Fibroblast of skin of right quadriceps (primary cell): ENCODE data around the gene ABHD5.
"Not testable (repeated sequence)": the region's sequence is repeated elsewhere in the genome, so short reads cannot be mapped to it uniquely, and the experiment has no call there.

Experiments
- DNase-seq: peaks from one replicate; pipeline ENCODE4 v3.0.0-alpha.2; 2013

ABHD5 gene

GRCh38 chr3:43690400-43691119 is at the start of gene ABHD5:
TSS of gene ABHD5 (plus strand) at chr3:43690938. CDS start at chr3:43690993, 55 bp downstream.
- DNase-seq, result peak; percentile 94

DNA sequence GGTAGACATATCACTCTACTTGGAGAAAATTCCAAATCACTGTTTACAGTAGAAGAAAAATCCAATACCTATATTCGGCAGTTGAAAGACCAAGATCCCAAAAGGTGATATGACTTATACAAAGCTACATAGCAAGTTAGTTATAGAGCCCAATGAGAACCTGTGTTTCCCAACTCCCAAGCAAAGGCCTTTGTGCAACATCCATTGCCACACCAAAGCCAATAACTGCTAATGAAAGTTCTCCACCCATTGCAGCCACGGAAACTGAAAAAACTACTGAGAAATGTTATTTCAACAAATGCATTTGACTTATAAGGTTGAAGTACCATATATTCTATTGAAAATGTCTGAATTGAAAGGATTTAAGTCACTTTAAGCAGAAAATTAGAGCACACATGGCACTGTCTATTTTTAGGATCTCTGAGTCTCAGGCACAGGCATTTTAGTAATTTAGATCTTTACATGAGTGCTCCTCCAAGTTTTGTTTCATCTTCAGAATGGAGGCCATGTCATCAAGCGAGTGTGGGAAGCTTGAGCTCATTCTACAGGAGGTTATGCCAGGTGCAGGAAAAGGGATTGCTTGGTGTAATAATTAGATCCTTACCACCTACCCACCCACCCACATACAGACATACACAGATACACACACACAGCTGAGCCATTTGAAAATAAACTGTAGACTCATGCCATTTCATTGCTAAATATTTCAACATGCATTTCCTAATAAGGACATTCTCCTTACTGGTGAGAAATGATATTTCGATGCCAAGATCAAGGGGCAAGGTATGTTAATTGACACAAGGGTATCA is 49.2 kb upstream of the ABHD5 start:
- peak; percentile 38 for DNase-seq

DNA sequence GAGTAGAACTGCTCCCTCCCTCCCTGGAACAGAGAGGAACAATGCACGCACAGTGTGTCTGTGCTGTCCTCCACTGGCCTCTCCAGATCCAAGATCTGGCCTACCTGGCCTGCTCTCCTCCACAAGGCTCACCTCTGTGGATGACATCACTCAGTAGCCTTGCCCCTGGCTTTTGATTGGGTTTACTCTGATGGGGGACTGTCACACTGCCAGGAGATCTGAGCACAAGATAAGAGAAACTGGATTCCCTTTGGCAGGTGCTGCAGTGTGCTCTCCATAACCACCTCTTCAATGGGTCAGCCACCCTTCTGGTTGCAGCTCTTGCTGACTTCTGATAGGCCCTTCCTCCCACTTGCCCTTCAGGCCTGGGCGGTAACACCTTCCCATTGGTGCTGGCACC is 46.3 kb upstream of the ABHD5 start:
- DNase-seq, result no peak

DNA sequence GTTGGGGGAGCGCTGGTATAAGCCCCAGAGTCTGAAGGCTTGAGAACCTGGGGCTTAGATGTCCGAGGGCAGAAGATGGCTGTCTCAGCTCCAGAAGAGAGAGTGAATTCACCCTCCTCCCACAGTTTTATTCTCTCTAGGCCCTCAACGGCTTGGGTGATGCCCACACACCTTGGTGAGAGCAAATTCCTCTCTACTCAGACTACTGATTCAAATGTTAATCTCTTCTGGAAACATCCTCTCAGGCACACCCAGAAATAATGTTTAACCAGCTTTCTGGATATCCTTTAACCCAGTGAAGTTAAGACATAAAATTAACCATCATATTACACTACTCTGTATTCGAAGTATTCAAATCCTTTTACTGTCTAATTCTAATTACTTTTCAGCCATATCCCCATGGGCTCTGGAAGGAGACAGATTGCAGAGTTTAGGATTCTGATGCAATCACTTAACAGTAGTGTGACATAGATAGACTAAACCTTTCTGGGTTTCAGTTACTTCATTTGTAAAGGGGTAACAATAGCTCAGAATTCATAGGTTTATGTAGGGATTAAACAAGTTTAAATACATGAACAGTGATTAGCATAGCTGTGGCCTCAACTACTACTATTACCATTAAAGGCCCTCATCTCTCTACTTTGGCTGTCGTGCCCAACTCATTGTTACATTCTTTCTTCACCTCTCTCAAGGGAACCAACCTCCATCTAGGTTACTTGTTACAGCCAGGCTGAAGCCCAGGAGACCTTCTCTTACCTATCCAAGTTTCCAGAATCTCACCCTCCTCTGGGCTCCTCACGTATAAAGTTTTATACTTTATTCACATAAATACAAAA is 43.2 kb upstream of the ABHD5 start:
- DNase-seq, result no peak

GRCh38 chr3:43648957-43649356 is 41.8 kb upstream of the ABHD5 start:
- DNase-seq, result no peak

- no peak for DNase-seq
Observed at GRCh38 chr3:43649365-43649968, 41.3 kb upstream of the ABHD5 start.

DNA sequence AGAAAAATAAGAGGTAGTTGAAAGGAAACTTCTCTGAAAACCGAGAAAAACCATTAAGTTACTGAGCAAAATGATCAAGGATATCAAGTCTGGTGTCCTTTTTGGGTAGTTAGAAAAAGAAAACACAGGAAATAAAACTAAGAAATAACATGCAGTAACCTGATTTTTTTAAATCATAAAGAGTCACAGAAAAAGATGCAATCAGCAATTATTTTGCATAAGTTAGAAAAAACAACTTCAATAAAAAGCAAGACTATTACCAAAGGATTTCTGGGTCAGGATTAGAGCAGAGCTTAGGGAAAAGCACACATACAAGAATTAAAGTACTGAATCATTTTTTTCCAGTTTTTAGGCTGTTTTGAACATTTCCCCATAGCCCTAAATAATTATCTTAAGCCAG is 40.4 kb upstream of the ABHD5 start:
- DNase-seq, result no peak

- DNase-seq, result not testable (repeated sequence)
Observed at GRCh38 chr3:43656390-43656789, 34.3 kb upstream of the ABHD5 start.

GRCh38 chr3:43659250-43659880 is 31.4 kb upstream of the ABHD5 start:
- no peak for DNase-seq

- DNase-seq, result not testable (repeated sequence)
Observed at GRCh38 chr3:43661376-43661775, 29.4 kb upstream of the ABHD5 start.

- DNase-seq, result not testable (repeated sequence)
Observed at GRCh38 chr3:43665011-43665410, 25.7 kb upstream of the ABHD5 start.

DNA sequence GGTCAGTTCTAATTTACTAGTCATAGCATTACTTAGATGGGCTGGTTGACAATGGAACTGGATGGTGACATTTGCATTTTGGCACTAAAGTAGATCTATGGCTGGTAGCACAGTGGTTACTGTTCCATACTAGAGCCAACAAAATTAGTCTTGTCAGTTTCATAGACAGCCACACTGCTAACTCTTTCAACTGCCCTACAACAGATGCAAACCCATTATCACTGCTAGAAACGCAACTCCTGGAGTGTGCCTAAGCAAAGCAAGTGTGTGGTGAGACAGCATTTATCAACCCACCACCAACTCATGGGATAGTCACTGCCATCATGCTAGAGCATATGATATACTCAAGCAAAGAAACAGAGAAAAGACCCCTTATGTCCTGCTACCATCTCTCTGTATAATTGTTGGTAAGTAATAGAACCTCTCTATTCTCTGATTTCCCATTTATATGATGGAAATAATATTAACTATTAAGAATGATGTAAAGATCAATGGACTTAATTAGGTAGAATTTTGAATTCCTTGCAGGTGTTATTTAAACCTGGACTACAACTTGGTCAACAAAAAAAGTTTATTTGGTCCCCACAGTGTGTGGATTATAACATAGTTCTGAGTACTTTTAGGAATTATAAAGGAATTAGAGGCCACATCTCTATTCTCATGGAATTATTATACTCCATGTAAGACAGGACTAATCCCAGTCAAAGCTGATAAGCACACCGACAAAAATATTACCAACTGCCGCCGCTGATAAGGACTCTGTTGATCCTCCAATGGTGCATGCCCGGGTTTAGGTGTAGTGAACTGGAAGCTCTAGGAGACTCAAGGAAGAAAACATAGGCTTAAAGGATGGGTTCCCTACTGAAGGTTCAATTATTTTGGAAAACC is 19.9 kb upstream of the ABHD5 start:
- no peak for DNase-seq

- DNase-seq, result no peak
Observed at GRCh38 chr3:43674345-43675085, 16.2 kb upstream of the ABHD5 start.

DNA sequence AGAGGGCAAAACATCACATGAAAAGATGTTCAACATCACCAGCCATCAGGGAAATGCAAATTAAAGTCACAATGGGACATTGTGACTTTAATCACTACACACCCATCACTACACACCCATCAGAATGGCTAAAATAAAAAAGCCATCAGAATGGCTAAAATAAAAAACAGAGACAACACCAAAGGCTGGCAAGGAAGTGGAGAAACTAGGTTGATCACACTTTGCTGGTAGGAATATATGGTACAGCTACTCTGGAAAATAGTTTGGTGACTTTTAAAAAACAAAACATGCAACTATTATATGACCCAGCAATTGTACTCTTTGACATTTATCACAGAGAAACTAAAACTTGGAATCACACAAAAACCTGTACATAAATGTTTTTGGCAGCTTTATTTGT is 15.1 kb upstream of the ABHD5 start:
- DNase-seq, result no peak

DNA sequence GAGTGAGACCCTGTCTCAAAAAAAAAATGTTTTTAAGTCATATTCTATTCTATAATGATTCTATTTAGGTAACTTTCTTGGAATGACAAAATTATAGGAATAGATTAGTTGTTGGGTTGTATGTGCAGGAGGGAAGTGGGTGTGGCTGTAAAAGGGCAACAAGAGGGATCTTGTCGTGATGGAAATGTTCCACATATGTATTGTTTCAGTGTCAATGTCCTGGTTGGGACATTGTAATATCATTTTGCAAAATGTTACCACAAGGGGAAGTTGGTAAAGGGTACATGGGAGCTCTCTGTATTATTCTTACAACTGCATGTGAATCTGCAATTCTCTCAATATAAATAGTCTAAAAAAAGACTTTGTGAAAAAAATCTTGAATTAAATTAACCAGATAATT is 14.3 kb upstream of the ABHD5 start:
- no peak for DNase-seq

GRCh38 chr3:43678375-43678774 is 12.4 kb upstream of the ABHD5 start:
- DNase-seq, result not testable (repeated sequence)

- DNase-seq, result not testable (repeated sequence)
Observed at GRCh38 chr3:43678887-43679449, 11.8 kb upstream of the ABHD5 start.

DNA sequence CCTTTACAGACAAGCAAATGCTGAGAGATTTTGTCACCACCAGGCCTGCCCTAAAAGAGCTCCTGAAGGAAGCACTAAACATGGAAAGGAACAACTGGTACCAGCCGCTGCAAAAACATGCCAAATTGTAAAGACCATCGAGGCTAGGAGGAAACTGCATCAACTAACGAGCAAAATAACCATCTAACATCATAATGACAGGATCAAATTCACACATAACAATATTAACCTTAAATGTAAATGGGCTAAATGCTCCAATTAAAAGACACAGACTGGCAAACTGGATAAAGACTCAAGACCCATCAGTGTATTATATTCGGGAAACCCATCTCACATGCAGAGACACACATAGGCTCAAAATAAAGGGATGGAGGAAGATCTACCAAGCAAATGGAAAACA is 9.9 kb upstream of the ABHD5 start:
- not testable (repeated sequence) for DNase-seq

GRCh38 chr3:43684944-43685343 is 5.8 kb upstream of the ABHD5 start:
- no peak for DNase-seq

- no peak for DNase-seq
Observed at GRCh38 chr3:43685921-43686320, 4.8 kb upstream of the ABHD5 start.
